Measurements from ENCODE around the gene NCK2.

DNA sequence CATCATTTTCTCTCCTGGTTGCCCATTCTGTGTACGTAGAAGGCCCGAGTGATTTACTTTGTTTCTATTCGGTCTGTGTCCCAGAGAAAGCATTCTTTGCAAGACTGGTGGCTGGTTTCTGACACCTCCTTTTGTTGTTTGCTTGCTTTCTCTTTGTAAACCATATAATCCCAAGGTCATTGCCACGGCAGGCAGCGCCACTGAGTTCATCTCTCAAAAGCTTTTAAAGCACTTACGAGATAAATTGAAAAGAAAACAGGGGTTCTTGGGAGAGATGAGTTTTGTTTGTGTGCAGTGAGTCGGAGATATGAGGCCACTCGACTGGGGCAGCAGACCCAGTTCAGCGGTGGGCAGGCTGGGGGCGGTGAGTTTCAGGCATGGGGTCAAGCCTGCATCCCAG, 137.6 kb downstream of the NCK2 start:
- no peak for TF ChIP-seq EZH2phosphoT487 (IDR thresholded peaks at IDR 0.05; ENCODE audit: borderline replicate concordance, low read length)
- TF ChIP-seq, protein P1, sequence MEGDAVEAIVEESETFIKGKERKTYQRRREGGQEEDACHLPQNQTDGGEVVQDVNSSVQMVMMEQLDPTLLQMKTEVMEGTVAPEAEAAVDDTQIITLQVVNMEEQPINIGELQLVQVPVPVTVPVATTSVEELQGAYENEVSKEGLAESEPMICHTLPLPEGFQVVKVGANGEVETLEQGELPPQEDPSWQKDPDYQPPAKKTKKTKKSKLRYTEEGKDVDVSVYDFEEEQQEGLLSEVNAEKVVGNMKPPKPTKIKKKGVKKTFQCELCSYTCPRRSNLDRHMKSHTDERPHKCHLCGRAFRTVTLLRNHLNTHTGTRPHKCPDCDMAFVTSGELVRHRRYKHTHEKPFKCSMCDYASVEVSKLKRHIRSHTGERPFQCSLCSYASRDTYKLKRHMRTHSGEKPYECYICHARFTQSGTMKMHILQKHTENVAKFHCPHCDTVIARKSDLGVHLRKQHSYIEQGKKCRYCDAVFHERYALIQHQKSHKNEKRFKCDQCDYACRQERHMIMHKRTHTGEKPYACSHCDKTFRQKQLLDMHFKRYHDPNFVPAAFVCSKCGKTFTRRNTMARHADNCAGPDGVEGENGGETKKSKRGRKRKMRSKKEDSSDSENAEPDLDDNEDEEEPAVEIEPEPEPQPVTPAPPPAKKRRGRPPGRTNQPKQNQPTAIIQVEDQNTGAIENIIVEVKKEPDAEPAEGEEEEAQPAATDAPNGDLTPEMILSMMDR (conservative IDR thresholded peaks at IDR 0.05; ENCODE audit: low read depth, low read length), result no peak
- no peak for TF ChIP-seq EZH2 (IDR thresholded peaks at IDR 0.05; ENCODE audit: low read length, unreplicated experiment)
